MM.1S (cell line): ENCODE results near the gene CDH4.

ENCODE experiments used
- EZH2 ChIP-seq: fragments of 300-600 bp; sonication (generic); optimal IDR thresholded peaks from 2 replicates; pipeline ENCODE3; 2017; ENCODE audit warnings: low read depth, mild to moderate bottlenecking, antibody characterized with exemption, low read length, mixed read lengths
- EZH2phosphoT487 ChIP-seq: fragments of 300-600 bp; sonication (generic); IDR thresholded peaks from 2 replicates; pipeline ENCODE4 v1.6.1; 2018; ENCODE audit warnings: antibody characterized with exemption, low read length
- TF ChIP-seq, protein P1 (sequence below): fragments of 300-600 bp; sonication (generic); IDR thresholded peaks from 2 replicates; pipeline ENCODE4 v1.5.1; 2016; ENCODE audit warnings: antibody characterized with exemption, low read length, mixed read lengths

DNA sequence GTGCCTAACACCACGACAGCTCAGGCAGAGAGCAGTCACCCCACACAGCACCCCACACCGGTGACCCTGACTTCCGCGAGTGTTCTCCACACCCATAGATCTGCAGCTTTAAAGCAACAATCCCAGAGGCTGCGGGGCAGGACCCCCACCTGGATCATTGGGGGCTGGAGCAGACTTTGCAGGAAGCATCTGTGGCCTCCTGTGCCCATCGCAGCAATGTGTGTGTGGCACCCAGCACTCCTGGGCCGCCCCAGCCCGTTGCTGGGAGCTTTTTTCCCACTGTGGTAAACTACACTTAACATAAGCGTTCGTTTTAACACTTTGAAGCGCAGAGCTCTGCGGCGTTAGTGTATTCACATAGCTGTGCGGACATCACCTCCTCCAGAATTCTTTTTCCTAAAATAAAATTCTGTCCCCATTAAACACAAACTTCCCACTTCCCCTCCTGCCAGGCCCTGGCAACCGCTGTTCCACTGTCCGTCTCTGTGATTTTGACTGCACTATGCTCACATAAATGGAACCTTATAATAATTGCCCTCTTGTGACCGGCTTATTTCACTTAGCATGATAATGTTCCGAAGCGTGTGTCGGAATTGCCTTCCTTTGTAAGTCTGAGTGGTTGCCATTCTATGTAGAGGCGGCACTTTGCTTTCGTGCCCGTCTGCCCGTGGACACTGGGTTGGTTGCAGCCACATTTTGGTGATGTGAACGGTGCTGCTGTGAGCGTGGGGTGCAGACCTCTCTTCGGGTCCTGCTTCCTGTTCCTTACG, 382.5 kb downstream of the CDH4 start:
- TF ChIP-seq, protein P1, sequence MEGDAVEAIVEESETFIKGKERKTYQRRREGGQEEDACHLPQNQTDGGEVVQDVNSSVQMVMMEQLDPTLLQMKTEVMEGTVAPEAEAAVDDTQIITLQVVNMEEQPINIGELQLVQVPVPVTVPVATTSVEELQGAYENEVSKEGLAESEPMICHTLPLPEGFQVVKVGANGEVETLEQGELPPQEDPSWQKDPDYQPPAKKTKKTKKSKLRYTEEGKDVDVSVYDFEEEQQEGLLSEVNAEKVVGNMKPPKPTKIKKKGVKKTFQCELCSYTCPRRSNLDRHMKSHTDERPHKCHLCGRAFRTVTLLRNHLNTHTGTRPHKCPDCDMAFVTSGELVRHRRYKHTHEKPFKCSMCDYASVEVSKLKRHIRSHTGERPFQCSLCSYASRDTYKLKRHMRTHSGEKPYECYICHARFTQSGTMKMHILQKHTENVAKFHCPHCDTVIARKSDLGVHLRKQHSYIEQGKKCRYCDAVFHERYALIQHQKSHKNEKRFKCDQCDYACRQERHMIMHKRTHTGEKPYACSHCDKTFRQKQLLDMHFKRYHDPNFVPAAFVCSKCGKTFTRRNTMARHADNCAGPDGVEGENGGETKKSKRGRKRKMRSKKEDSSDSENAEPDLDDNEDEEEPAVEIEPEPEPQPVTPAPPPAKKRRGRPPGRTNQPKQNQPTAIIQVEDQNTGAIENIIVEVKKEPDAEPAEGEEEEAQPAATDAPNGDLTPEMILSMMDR, result no peak
- no peak for TF ChIP-seq EZH2
- no peak for TF ChIP-seq EZH2phosphoT487
